Hepatocyte (in vitro differentiated cells): ENCODE results near the gene TUBB1.

Source experiments
- CTCF ChIP-seq: fragments of 200-600 bp; sonication (generic); IDR thresholded peaks from 2 replicates; pipeline ENCODE4 v1.5.1; 2016; ENCODE audit warnings: antibody characterized with exemption, mild to moderate bottlenecking; ENCODE audit not compliant: poor library complexity
- EZH2 ChIP-seq: fragments of 200-600 bp; sonication (generic); IDR thresholded peaks from 2 replicates; pipeline ENCODE4 v1.6.1; 2016; ENCODE audit warnings: antibody characterized with exemption, mild to moderate bottlenecking, borderline replicate concordance
- EZH2phosphoT487 ChIP-seq: fragments of 200-600 bp; sonication (generic); IDR thresholded peaks from one replicate; pipeline ENCODE4 v1.6.1; 2018; ENCODE audit warnings: antibody characterized with exemption, mild to moderate bottlenecking, low read depth, moderate library complexity; ENCODE audit not compliant: unreplicated experiment, severe bottlenecking

GRCh38 chr20:58989196-58989595 lies 30.0 kb upstream of the TUBB1 start:
- TF ChIP-seq CTCF = no peak
- no peak for TF ChIP-seq EZH2
- TF ChIP-seq EZH2phosphoT487 = no peak
